NOMO-1 treated with DMSO at 0.1 percent for 48 hours (cell line): ENCODE data around the gene KIF4A.
"Not testable (repeated sequence)": the region's sequence is repeated elsewhere in the genome, so short reads cannot be mapped to it uniquely, and the experiment has no call there.

ENCODE experiments used
- DNase-seq: peaks from one replicate; lab custom pipeline; 2025; ENCODE audit not compliant: unreplicated experiment; lab: John Stamatoyannopoulos, UW

The KIF4A gene

DNA sequence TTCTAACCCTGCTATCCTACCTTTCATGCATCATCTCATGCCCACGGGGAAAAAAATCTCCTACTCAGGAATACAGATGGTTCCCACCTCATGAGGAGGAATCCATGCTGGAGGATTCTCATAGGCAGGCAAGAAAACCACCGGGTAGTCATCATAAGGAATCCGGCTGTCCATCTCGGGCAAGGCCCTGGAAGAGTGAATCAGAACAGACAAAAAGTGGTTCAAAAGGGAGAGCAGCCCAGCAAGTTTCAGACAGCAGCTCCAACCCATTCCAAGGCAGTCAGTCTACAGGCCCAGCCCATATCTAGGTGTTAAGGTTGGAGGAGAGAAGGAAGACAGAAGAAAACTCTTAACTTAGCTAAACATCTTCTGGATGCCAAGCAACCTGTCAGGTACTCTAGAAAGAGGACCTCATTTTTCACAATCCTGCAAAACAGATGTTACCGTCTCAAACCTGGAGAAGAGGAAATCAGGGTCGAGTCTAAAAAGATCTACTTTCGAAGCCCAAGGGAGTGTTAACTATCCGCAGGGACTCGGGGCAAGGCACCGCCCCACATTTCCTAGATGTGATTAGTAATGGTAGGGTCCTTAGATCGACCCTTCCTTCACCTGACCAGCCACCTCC lies 624 bp upstream of the KIF4A start:
- no peak for DNase-seq

DNA sequence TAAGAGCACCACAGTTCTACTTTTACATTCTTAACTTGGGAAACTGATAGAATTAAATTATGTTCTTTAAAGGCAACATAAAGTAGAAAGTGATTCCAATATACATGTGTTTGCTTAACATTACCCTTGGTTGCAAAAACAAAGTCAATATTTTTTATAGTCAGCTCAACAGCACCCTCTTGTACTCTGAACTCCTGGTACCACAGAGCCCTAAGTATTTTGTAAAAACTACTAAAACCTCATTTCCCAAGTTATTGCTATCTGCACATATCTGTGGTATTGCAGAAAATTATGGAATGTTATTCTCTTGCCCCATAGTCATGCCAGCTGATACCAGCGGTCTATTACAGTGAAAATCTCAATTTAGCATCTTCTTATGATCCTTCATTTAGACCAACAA lies 2.9 kb downstream of the KIF4A start:
- DNase-seq: no peak

DNA sequence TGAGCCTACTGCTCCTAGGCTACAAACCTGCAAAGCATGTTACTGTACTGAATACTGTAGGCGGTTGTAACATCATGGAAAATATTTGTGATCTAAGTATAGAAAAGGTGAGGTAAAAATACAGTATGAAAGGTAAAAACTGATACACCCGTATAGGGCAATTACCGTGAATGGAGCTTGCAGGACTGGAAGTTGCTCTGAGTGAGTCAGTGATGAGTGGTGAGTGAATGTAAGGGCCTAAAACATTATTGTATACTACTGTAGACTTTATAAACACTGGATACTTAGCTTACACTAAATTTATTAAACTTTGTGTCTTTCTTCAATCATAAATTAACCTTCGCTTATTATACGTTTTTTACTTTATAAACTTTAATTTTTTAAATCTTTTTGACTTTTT lies 3.7 kb downstream of the KIF4A start:
- DNase-seq: no peak

DNA sequence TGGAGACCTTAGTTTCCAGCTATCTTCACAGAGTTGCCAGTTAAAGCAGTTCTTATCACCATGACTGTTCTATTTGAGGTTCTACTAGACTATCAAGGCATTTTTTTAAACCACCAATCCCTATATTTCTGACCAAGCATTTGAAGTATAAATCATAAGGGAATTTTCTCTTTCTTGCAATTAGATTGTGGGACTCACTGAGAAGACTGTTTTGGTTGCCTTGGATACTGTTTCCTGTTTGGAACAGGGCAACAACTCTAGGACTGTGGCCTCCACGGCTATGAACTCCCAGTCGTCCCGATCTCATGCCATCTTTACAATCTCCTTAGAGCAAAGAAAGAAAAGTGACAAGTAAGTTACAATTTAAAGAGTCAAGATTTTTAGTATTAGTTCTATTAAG lies 11.8 kb downstream of the KIF4A start:
- no peak for DNase-seq

DNA sequence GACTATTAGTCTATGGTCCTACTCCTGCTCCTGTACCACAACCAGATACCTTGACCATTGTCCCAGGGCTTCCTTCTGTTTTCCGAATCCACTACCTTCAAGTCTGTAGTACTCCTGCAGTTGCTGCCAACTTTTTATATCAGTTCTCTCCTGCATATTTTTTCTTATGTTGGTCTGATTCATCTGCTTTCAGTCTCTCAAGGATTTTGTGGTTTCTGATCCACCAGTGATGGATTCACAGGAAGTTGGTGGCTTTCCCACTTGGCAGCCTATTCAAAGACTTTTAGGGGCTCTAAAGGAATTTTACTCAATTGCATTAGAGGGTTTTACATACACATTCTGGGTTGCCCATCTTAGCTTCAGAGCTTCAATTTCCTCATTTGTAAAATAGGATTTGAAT lies 23.6 kb downstream of the KIF4A start:
- no peak for DNase-seq

DNA sequence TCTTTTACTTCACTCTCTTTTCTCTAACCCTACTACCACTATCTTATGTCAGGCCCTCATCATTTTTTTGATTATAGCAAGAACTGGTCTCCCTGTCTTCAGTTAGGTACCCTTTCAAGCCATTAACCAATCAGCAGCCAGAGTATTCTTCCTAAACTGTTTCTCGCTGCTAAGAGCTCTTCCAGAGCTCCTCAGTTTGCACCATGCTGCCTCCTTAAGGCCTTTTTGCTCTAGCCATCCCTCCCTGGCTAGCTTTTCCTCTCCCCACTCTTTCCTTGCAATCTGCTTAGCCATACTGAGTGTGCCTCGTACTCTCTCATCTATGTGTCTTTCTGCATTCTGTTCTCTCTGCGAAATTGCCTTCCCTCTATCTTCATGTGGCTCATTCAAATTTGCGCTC lies 32.9 kb downstream of the KIF4A start:
- DNase-seq: no peak

DNA sequence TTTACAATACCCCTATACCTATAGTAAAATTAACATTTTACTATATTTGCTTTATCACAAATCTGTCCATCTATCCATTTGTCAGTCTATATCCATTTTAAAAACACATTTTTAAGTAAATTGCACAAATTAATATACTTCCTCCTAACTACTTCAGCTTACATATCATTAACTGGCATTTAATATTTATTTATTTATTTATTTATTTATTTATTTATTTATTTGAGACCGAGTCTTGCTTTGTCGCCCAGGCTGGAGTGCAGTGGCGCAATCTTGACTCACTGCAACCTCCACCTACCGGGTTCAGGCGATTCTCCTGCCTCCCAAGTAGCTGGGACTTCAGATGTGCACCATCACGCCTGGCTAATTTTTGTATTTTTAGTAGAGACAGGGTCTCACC lies 33.7 kb downstream of the KIF4A start:
- DNase-seq: not testable (repeated sequence)

DNA sequence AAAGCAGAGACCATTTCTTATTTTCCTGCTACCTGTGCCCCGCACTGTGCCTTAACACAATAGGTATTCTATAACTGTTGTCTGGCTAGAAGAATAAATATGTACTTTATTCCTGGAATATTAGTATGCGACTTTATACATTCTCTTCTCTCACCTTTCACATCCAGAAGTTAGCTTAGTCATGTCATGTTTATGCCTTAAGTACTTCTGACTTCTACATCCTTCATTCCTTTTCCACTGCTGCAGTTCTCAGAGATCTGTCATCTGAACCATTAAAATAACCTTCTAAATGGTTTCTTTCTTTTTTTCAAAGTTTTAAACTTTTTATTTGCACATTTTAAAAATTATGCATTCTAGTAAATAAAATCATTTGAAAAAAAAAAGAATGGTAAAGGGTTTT lies 34.4 kb downstream of the KIF4A start:
- no peak for DNase-seq

DNA sequence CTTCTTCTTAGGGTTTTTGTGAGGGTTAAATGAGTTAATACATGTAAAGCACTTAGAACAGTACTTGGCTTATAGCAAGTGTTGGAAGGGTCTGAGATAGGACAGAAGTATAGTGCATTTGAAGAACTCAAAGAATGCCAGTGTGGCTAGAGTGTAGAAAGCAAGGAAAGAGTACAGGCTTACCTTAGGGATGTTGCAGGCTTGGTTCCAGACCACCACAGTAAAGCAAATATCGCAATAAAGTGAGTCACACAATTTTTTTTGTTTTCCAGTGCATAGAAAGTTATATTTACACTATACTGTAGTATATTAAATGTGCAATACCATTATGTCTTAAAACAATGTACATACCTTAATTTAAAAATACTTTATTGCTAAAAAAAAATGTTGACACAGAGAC lies 41.3 kb downstream of the KIF4A start:
- DNase-seq: no peak

DNA sequence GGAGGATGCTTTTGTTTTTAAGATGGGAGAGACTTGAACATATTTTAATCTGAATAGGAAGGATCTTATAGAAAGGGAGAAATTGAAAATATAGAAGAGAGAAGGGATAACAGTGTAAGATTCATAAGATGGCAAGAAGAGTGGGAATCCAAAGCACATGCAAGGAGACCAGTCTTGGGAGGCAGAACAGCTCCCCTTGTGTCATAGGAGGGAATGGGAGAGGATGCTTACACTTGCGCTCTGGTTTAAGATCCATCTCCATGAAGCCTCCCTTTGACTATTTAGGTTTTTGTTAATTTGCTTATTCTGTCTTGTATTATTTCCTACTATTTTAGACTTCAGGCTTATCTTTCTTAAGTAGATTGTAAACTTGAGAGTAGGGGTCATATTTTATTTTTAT lies 42.7 kb downstream of the KIF4A start:
- DNase-seq: no peak

DNA sequence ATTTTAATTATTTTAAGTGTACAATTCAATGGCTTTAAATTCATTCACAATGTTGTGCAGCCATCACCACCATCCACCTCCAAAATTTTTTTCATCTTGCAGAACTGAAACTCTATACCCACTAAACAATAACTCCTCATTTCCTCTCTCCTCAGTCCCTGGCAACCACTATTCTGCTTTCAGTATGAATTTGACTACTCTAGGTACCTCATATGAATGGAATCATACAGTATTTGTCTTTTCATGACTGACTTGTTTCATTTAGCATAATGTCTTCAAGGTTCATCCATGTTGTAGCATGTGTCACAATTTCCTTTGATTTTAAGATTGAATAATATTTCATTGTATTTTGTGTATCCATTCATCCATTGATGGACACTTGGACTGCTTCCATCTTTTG lies 46.9 kb downstream of the KIF4A start:
- peak; percentile 28 for DNase-seq

DNA sequence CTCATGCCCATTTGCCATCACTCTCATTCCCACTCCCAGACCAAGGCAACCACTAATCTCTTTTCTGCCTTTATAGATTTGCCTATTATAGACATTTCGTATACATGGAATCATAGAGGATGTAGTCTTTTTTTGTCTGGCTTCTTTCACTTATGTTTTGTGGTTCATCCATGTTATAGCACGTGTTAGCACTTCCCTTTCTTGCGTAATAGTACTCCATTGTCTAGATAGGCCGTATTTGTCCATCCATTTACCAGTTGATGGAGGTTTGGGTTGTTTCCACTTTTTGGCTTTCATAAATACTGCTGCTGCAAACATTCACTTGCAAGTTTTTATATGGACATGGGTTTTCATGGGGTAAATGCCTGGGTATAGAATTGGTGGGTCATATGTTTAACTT lies 48.4 kb downstream of the KIF4A start:
- peak; percentile 59 for DNase-seq

DNA sequence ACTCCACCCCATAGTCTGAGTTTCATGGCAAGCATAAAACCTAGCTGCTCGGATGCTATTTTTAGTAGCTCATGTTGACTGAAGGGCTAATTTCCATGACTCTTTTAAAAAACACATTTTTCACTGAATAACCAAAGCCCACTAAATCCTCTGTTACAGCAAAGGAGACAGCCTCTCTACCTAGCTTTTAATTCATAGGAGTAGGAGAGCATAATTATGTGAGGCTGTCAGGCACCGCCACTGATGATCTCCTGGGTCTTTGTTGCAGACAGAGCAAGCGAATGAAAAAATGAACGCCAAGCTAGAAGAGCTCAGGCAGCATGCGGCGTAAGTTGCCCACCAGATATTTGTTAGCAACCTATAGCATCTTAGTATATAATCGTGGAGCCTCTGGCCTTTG lies 53.5 kb downstream of the KIF4A start:
- no peak for DNase-seq

DNA sequence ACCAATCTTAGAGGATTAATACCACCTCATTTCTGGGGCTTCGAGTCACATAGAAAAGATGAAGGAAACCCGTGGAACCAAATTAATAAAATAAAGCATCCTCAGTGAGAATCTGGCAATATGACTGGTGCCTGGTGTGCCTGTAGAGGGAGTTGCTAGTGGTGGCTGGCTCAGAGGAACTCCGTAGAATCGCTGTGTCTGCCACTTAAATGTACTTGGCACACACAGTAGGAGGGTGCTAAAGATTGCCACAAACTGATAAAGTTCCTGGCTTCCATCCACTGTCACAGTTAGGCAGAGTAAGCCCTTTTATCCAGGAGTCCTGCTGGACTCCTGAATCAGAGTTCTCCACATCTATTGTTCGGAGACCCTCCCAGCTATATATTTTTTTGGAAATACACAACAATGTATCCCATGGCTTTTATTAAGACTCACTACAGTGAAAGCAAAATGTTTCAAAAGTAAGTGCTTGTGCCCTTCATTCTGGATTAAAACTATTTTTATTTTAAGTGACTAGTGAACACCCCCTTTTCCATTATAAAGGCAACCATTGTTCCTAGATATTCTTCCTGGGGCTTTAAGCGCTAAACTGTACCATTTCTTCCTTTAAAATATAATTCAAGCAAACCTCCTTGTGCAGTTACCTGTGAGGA lies 56.6 kb downstream of the KIF4A start:
- no peak for DNase-seq

DNA sequence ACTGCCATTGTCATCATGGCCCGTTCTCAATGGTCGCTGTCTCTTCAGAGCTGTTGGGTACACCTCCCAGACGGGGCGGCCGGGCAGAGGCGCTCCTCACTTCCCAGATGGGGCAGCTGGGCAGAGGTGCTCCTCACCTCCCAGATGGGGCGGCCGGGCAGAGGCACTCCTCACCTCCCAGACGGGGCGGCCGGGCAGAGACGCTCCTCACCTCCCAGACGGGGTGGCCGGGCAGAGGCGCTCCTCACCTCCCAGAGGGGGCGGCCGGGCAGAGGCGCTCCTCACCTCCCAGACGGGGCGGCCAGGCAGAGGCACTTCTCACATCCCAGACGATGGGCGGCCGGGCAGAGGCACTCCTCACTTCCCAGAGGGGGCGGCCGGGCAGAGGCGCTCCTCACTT lies 58.9 kb downstream of the KIF4A start:
- DNase-seq: not testable (repeated sequence)

DNA sequence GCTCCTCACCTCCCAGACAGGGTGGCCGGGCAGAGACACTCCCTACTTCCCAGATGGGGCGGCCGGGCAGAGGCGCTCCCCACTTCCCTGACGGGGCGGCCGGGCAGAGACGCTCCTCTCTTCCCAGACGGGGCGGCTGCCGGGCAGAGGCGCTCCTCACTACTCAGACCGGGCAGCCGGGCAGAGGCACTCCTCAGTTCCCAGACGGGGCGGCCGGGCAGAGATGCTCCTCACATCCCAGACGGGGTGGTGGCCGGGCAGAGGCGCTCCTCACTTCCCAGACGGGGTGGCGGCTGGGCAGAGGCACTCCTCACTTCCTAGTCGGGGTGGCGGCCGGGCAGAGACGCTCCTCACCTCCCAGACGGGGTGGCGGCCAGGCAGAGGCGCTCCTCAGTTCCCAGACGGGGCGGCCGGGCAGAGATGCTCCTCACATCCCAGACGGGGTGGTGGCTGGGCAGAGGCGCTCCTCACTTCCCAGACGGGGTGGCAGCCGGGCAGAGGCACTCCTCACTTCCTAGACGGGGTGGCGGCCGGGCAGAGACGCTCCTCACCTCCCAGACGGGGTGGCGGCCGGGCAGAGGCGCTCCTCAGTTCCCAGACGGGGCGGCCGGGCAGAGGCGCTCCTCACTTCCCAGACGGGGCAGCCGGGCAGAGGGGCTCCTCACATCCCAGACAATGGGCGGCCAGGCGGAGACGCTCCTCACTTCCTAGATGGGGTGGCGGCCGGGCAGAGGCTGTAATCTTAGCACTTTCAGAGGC lies 59.6 kb downstream of the KIF4A start:
- DNase-seq: not testable (repeated sequence)

DNA sequence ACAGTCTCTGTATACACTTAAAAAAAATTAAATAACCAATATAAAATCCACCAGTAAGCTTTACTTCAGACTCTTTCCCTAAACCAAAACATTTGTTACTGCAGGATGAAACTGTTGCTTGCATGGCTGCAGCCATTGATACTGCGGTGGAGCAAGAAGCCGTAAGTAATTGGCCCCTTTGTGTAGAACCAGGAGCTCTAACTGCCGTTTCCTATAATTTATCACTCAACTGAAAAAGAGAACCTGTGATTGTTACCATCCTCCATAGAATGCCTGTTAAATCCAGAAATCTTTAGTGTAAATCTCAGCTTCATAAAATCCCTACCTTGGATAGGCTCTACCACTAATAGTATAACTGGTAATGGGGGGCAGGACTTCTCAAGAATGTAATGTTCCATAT lies 62.6 kb downstream of the KIF4A start:
- DNase-seq: no peak

DNA sequence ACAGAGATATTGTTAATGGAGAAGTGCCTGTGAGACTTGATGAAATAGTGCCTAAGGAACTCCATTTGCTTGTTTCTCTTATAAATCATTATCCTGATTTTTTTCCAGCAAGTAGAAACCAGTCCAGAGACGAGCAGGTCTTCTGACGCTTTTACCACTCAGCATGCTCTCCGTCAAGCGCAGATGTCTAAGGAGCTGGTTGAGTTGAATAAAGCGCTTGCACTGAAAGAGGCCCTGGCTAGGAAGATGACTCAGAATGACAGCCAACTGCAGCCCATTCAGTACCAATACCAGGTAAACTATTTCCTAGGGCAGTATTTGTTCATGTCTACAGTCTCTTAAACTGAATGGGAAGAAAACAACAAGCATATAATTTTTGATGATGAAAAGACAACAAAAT lies 63.6 kb downstream of the KIF4A start:
- no peak for DNase-seq

DNA sequence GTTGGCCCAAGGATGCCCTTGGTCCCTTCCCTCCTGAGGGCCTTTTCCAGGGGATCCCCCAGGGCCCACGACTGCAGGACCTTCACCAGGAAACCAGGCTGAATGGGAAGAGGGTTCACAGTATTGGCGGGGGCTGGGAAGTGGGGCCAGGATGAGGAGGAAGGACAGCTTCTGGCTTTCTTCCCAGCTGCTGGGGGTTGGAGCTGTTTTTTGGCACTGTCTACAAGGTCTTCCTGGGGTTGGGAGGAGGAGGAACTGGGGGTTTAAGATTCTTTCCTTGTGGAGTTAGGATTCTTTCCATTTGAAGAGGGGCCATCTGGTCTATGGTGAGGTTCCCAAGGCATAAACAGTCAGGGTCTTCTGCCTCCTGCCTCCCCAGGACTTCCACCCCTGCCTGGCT lies 64.8 kb downstream of the KIF4A start:
- DNase-seq: no peak

DNA sequence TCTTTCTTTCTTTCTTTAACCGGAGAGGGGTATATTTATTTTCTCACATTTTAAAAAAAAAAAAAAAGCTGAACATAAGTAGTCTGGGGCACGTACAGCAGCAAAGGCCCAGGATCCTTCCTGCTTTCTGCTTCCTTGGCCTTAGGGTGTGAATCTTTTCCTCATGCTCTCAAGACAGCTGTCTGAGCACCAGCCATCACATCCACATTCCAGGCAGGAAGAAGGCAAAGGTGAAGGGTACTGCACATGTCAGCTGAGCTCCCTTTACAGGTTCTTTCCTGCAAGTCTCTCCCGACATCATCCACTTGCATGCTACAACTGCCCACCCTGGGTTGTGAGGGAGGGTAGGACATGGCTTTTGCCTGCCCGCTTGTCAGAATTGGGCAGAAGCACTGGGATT lies 69.6 kb downstream of the KIF4A start:
- no peak for DNase-seq

DNA sequence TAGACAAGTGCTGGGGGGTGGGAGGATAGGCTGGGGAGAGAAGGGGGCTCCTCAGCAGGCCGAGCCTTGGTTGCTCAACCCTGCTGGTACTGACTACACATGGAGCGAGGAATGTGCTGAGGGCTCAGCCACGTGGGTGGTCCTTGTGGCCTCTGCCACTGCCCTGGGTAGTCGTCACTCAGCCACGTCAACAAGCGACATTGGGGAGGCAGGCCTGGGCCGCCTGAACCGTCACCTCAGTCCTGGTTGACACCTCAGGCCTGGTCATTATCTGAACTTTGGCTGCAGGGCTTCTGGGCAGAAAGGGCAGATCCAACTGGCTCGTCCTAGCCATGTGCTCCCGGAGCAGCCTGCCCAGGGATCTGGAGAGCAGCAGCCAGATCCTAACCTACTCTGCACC lies 70.5 kb downstream of the KIF4A start:
- no peak for DNase-seq

DNA sequence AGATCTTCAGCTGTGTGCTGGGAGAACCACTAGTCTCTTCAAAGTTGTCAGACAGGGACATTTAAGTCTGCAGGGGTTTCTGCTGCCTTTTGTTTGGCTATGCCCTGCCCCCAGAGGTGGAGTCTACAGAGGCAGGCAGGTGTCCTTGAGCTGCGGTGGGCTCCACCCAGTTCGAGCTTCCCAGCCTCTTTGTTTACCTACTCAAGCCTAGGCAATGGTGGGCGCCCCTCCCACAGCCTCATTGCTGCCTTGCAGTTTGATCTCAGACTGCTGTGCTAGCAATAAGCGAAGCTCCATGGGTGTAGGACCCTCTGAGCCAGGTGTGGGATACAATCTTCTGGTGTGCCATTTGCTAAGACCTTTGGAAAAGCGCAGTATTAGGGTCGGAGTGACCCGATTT lies 78.8 kb downstream of the KIF4A start:
- DNase-seq: not testable (repeated sequence)
